IMR-90 (cell line): Measurements from ENCODE around the gene TMEM135. TPM values are rescaled to one million over a fixed set of nuclear protein-coding genes. Genes with fewer than 3 reads are reported as not detected.

ENCODE experiments used
- ATAC-seq: fragments of 200-7000 bp; cut with Tn5 transposase; 2 replicates; pipeline ENCODE4 v1.9.1; 2020; ENCODE audit warnings: low read depth, mild to moderate bottlenecking, moderate library complexity
- BruUV-seq: library from RNA; stranded (reverse); fragments of 400-500 nt; replicated peaks from 2 replicates; lab custom pipeline; 2021; lab: Mats Ljungman, UMichigan
- CTCF ChIA-PET: fragments of 300-600 bp; formaldehyde crosslinking; extraction: SDS; loops from one replicate; lab custom pipeline; 2021; ENCODE audit warnings: antibody characterized with exemption; lab: Yijun Ruan, JAX
- POLR2A ChIA-PET: fragments of 300-600 bp; sonication (Branson Sonifier 250); formaldehyde crosslinking; loops from one replicate; lab custom pipeline; 2022; ENCODE audit warnings: antibody characterized with exemption; ENCODE audit not compliant: unreplicated experiment; lab: Charles Lee
- DNase-seq: peaks from one replicate; pipeline ENCODE4 v3.0.0; 2013
- H2AFZ ChIP-seq: replicated peaks from 2 replicates; pipeline ENCODE3; 2013; ENCODE audit warnings: low read length, mild to moderate bottlenecking; ENCODE audit not compliant: poor library complexity
- H2AK5ac ChIP-seq: 2 replicates; pipeline ENCODE4 v1.6.1; 2013; ENCODE audit warnings: low read depth, low read length, inconsistent platforms
- H2AK9ac ChIP-seq: replicated peaks from 2 replicates; pipeline ENCODE3; 2013; ENCODE audit warnings: mild to moderate bottlenecking, low read depth, low read length, moderate library complexity; ENCODE audit not compliant: poor library complexity
- H2BK120ac ChIP-seq: 2 replicates; pipeline ENCODE4 v1.6.1; 2013; ENCODE audit warnings: low read depth, low read length, inconsistent platforms
- H2BK15ac ChIP-seq: 3 replicates; pipeline ENCODE4 v1.6.1; 2013; ENCODE audit warnings: low read depth, low read length, inconsistent platforms
- H2BK20ac ChIP-seq: 2 replicates; pipeline ENCODE4 v1.6.1; 2013; ENCODE audit warnings: low read depth, mild to moderate bottlenecking, inconsistent platforms, low read length, moderate library complexity
- H2BK5ac ChIP-seq: 2 replicates; pipeline ENCODE4 v1.6.1; 2013; ENCODE audit warnings: mild to moderate bottlenecking, low read depth, low read length, inconsistent platforms; ENCODE audit not compliant: poor library complexity, severe bottlenecking
- H3K14ac ChIP-seq: replicated peaks from 2 replicates; pipeline ENCODE4 v1.6.1; 2013; ENCODE audit warnings: low read depth, low read length, inconsistent platforms
- H3K18ac ChIP-seq: 2 replicates; pipeline ENCODE4 v1.6.1; 2013; ENCODE audit warnings: low read depth, low read length, control low read depth
- H3K23ac ChIP-seq: 2 replicates; pipeline ENCODE4 v1.6.1; 2013; ENCODE audit warnings: low read depth, low read length, inconsistent platforms
- H3K27ac ChIP-seq: 2 replicates; pipeline ENCODE4 v1.5.1; 2013; ENCODE audit warnings: mild to moderate bottlenecking, control low read depth, low read length; ENCODE audit not compliant: insufficient read depth
- H3K27me3 ChIP-seq: 2 replicates; pipeline ENCODE4 v1.6.1; 2013; ENCODE audit warnings: low read length; ENCODE audit not compliant: control insufficient read depth, insufficient read depth
- H3K36me3 ChIP-seq: 2 replicates; pipeline ENCODE4 v1.6.1; 2013; ENCODE audit warnings: low read length, mixed read lengths; ENCODE audit not compliant: control insufficient read depth, insufficient read depth
- H3K4ac ChIP-seq: 2 replicates; pipeline ENCODE4 v1.6.1; 2013; ENCODE audit warnings: low read depth, low read length, inconsistent platforms
- H3K4me1 ChIP-seq: 2 replicates; pipeline ENCODE4 v1.6.1; 2013; ENCODE audit warnings: low read length, mixed read lengths; ENCODE audit not compliant: control insufficient read depth, insufficient read depth
- H3K4me2 ChIP-seq: 2 replicates; pipeline ENCODE4 v1.6.1; 2013; ENCODE audit warnings: low read depth, mild to moderate bottlenecking, control low read depth, low read length, moderate library complexity
- H3K4me3 ChIP-seq: 2 replicates; pipeline ENCODE4 v1.5.1; 2013; ENCODE audit warnings: low read depth, mild to moderate bottlenecking, control low read depth, low read length, moderate library complexity; ENCODE audit not compliant: insufficient read depth
- H3K56ac ChIP-seq: 2 replicates; pipeline ENCODE4 v1.6.1; 2013; ENCODE audit warnings: low read length, inconsistent platforms; ENCODE audit not compliant: insufficient read depth; ENCODE audit errors: extremely low read depth
- H3K79me1 ChIP-seq, 2 experiments: 2 replicates each; pipeline ENCODE4 v1.6.1; 2013; ENCODE audit warnings: low read length in 2 of 2, inconsistent platforms in 1 of 2, low read depth in 1 of 2
- H3K9ac ChIP-seq: 2 replicates; pipeline ENCODE4 v1.6.1; 2013; ENCODE audit warnings: low read depth, low read length, control low read depth
- H3K9me1 ChIP-seq: 2 replicates; pipeline ENCODE4 v1.6.1; 2013; ENCODE audit warnings: low read length, inconsistent platforms; ENCODE audit not compliant: insufficient read depth
- H3K9me3 ChIP-seq: 2 replicates; pipeline ENCODE4 v1.6.1; 2013; ENCODE audit warnings: low read length; ENCODE audit not compliant: control insufficient read depth, insufficient read depth
- H4K20me1 ChIP-seq: 2 replicates; pipeline ENCODE4 v1.6.1; 2013; ENCODE audit warnings: low read length, inconsistent platforms; ENCODE audit not compliant: insufficient read depth
- H4K5ac ChIP-seq: 2 replicates; pipeline ENCODE4 v1.6.1; 2013; ENCODE audit warnings: mild to moderate bottlenecking, low read depth, low read length, control low read depth
- H4K8ac ChIP-seq, 2 experiments: 2 replicates each; pipeline ENCODE4 v1.6.1; 2013; ENCODE audit warnings: low read depth in 2 of 2, low read length in 2 of 2, control low read depth in 1 of 2, inconsistent platforms in 1 of 2
- H4K91ac ChIP-seq: 2 replicates; pipeline ENCODE4 v1.6.1; 2013; ENCODE audit warnings: low read depth, low read length, inconsistent platforms; ENCODE audit not compliant: insufficient read depth
- BHLHE40 ChIP-seq: fragments of 150-350 bp; IDR thresholded peaks from 2 replicates; pipeline ENCODE4 v1.6.1; 2016; ENCODE audit warnings: mild to moderate bottlenecking, low read depth, low read length
- CHD1 ChIP-seq: IDR thresholded peaks from 2 replicates; pipeline ENCODE4 v1.6.1; 2012; ENCODE audit warnings: low read depth, low read length, improper control_type of control experiment
- FOS ChIP-seq: fragments of 150-350 bp; IDR thresholded peaks from 2 replicates; pipeline ENCODE4 v1.6.1; 2016; ENCODE audit warnings: low read depth, low read length
- NFE2L2 ChIP-seq: fragments of 150-350 bp; IDR thresholded peaks from 2 replicates; pipeline ENCODE4 v1.6.1; 2016; ENCODE audit warnings: low read depth, mild to moderate bottlenecking, low read length
- RCOR1 ChIP-seq: IDR thresholded peaks from 2 replicates; pipeline ENCODE4 v1.6.1; 2012; ENCODE audit warnings: mild to moderate bottlenecking, low read length, improper control_type of control experiment; ENCODE audit not compliant: insufficient replicate concordance
- RFX5 ChIP-seq: IDR thresholded peaks from 2 replicates; pipeline ENCODE4 v1.8.0; 2012; ENCODE audit warnings: low read depth, mild to moderate bottlenecking, low read length, moderate library complexity
- SMC3 ChIP-seq: fragments of 150-350 bp; IDR thresholded peaks from 2 replicates; pipeline ENCODE4 v1.6.1; 2016; ENCODE audit warnings: low read depth, mild to moderate bottlenecking, antibody characterized with exemption, low read length, moderate library complexity
- WGBS, 2 experiments: methylation state at CpG; one replicate each; pipeline versions ENCODE4 v1.1.5 to v1.1.7; 2013; ENCODE audit warnings: missing lambda C conversion rate in 2 of 2; ENCODE audit not compliant: insufficient read length in 1 of 2; ENCODE audit errors: extremely low coverage in 2 of 2; 5-methylcytosine and 5-hydroxymethylcytosine counted together
- dilution Hi-C: fragments of 300-500 bp; cut with HindIII; formaldehyde crosslinking; loops from one replicate; pipeline ENCODE4 v1.14.3; 2018; ENCODE audit warnings: low sequenced_read_pairs; ENCODE audit not compliant: unreplicated experiment
- in situ Hi-C: fragments of 300-500 bp; cut with MboI; formaldehyde crosslinking; loops from 3 replicates; pipeline ENCODE4 v1.14.3; 2019; ENCODE audit warnings: low sequenced_read_pairs, inconsistent platforms, mixed read lengths
- intact Hi-C: fragments of 100-400 bp; cut with micrococcal nuclease; formaldehyde crosslinking; loops from 2 replicates; pipeline ENCODE4 v1.10.0; 2022
- polyA plus RNA-seq, 3 experiments: library from polyadenylated mRNA; depleted of rRNA; stranded (reverse); fragments of >200 nt; gene quantifications; 2 replicates each; pipeline ENCODE4 v1.2.3, GENCODE V29; 2012; ENCODE audit warnings: low replicate concordance in 1 of 3
- total RNA-seq: library from RNA; depleted of rRNA; stranded (reverse); fragments of >200 nt; gene quantifications from 2 replicates; pipeline ENCODE4 v1.2.3, GENCODE V29; 2012
- TF ChIP-seq, protein P1 (sequence below): fragments of 150-350 bp; IDR thresholded peaks from 2 replicates; pipeline ENCODE4 v1.6.1; 2016; ENCODE audit warnings: low read depth, mild to moderate bottlenecking, low read length, moderate library complexity, borderline replicate concordance
- TF ChIP-seq, protein P2 (sequence below): fragments of 150-350 bp; IDR thresholded peaks from 2 replicates; pipeline ENCODE4 v1.6.1; 2017; ENCODE audit warnings: mild to moderate bottlenecking, antibody characterized with exemption, low read length, low read depth
- TF ChIP-seq, protein P3 (sequence below): conservative IDR thresholded peaks from 2 replicates; pipeline ENCODE4 v1.5.1; 2012; ENCODE audit warnings: mild to moderate bottlenecking, low read depth, low read length, improper control_type of control experiment

The TMEM135 gene
- total and polyA plus RNA-seq, 2 of the 4 experiments (the other 2 are of a cell fraction): 3.9 to 5.9 TPM

DNA sequence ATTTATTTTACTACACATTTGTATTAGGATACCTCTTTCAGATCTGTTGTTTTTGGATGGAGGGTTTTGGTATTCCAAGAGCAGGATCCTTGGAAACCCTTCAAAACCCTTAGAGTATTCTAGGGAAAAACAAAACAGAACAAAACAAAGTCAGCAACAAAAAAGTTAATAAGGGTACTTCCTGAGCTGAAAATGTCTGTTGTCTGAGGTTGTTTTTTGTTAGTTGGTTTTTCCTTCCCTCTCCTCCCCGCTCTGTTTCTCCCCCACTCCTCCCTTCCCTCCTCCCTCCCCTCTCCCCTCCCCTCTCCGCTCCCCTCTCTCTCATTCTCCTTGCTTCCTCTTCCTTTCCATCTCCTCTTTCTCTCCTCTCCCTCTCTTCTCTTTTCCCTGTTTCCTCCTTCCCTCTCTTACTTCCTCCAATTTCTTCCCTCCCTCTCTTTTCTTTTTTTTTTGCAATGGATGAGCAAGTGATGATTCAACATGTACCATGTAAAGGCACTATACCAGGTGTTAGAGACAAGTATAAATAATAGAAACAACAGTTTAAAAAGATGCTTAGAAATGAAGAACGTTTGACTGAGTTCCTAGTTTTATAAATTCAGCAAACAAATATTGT, 160.6 kb downstream of the TMEM135 start (continued):
- TF ChIP-seq, protein P1, sequence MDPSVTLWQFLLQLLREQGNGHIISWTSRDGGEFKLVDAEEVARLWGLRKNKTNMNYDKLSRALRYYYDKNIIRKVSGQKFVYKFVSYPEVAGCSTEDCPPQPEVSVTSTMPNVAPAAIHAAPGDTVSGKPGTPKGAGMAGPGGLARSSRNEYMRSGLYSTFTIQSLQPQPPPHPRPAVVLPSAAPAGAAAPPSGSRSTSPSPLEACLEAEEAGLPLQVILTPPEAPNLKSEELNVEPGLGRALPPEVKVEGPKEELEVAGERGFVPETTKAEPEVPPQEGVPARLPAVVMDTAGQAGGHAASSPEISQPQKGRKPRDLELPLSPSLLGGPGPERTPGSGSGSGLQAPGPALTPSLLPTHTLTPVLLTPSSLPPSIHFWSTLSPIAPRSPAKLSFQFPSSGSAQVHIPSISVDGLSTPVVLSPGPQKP: no peak
- TF ChIP-seq RCOR1: no peak

DNA sequence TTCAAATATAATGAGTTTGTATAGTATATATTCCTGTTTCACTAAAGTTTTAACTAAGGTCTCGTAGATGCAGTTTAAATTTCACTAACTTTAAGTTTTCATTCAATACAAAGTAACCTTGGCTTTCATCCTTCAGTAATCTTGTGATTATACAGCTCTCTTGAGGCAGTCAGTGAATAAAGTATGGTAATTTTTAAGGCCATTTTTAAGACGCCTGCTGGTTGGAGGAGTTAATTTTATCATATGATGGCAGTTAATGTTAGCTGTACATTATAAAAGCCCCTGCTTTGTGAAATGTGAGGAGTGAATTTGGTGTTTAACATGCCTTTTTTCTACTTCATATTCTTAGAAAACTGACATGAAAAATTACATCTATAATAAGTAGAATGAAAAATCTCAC, 163.6 kb downstream of the TMEM135 start:
- no peak overlapping the region for H2BK5ac ChIP-seq
- H3K4me1 ChIP-seq: no peaks in the 10 kb centered on the region
- intact Hi-C loops: no loop called here
- dilution Hi-C loops: no loop called here
- DNase-seq (no peak), ATAC-seq (no peak)
- BruUV-seq: no TSS peak
- no peak overlapping the region for H4K91ac ChIP-seq
- H4K20me1 ChIP-seq: no peaks in the 10 kb centered on the region
- no peaks in the 10 kb centered on the region for H3K9me3 ChIP-seq
- H2BK120ac ChIP-seq: no peak overlapping the region
- no peak overlapping the region for H2BK20ac ChIP-seq
- H3K56ac ChIP-seq: no peak overlapping the region
- no peak overlapping the region for H4K8ac ChIP-seq
- H3K9ac ChIP-seq: no peak overlapping the region
- ChIA-PET POLR2A (no interaction called here), CTCF (interaction anchor here (0.6 kb wide), 1 partner anchor 47 kb away, joined by 3 read pairs; no protein-coding TSS in a partner anchor)
- H2AFZ ChIP-seq: no peak overlapping the region
- H2AK5ac ChIP-seq: no peak overlapping the region
- no peak overlapping the region for H3K14ac ChIP-seq
- H4K5ac ChIP-seq: no peak overlapping the region
- no peak overlapping the region for H3K27ac ChIP-seq
- WGBS, 2 experiments: no CpG with 5 or more reads among the region's 2 CpGs
- H3K18ac ChIP-seq: no peak overlapping the region
- in situ Hi-C loops: no loop called here
- H3K23ac ChIP-seq: no peak overlapping the region
- H3K27me3 ChIP-seq: no peaks in the 10 kb centered on the region
- H3K9me1 ChIP-seq: no peaks in the 10 kb centered on the region
- 0 out of 4 replicates have a peak, but pooled peaks cover 0 to 2% of the 10 kb centered on the region in 2 experiments for H3K79me1 ChIP-seq
- no peak overlapping the region for H2AK9ac ChIP-seq
- H2BK15ac ChIP-seq: no peak overlapping the region
- H3K4ac ChIP-seq: no peak overlapping the region
- no peaks in the 10 kb centered on the region for H3K36me3 ChIP-seq
- H3K4me2 ChIP-seq: no peak overlapping the region
- no peak overlapping the region for H3K4me3 ChIP-seq
- TF ChIP-seq FOS: no peak
- TF ChIP-seq, protein P2, sequence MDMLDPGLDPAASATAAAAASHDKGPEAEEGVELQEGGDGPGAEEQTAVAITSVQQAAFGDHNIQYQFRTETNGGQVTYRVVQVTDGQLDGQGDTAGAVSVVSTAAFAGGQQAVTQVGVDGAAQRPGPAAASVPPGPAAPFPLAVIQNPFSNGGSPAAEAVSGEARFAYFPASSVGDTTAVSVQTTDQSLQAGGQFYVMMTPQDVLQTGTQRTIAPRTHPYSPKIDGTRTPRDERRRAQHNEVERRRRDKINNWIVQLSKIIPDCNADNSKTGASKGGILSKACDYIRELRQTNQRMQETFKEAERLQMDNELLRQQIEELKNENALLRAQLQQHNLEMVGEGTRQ: no peak
- TF ChIP-seq BHLHE40: no peak
- TF ChIP-seq, protein P1: no peak
- TF ChIP-seq, protein P3, sequence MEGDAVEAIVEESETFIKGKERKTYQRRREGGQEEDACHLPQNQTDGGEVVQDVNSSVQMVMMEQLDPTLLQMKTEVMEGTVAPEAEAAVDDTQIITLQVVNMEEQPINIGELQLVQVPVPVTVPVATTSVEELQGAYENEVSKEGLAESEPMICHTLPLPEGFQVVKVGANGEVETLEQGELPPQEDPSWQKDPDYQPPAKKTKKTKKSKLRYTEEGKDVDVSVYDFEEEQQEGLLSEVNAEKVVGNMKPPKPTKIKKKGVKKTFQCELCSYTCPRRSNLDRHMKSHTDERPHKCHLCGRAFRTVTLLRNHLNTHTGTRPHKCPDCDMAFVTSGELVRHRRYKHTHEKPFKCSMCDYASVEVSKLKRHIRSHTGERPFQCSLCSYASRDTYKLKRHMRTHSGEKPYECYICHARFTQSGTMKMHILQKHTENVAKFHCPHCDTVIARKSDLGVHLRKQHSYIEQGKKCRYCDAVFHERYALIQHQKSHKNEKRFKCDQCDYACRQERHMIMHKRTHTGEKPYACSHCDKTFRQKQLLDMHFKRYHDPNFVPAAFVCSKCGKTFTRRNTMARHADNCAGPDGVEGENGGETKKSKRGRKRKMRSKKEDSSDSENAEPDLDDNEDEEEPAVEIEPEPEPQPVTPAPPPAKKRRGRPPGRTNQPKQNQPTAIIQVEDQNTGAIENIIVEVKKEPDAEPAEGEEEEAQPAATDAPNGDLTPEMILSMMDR: no peak
- no peak for TF ChIP-seq NFE2L2
- no peak for TF ChIP-seq SMC3
- TF ChIP-seq RFX5: no peak
- no peak for TF ChIP-seq CHD1
- TF ChIP-seq RCOR1: no peak
